Ovary (tissue), 3 donors: ENCODE data around the gene NPAS3.

Experiments
- CTCF ChIP-seq, 3 donors: fragments of 450-650 bp in 2 of 3; fragments of 200-600 bp in 1 of 3; IDR thresholded peaks; one replicate each; pipeline versions ENCODE4 v1.5.1 to v1.8.0; 2016 to 2022; ENCODE audit warnings: antibody characterized with exemption in 3 of 3, mild to moderate bottlenecking in 1 of 3
- EP300 ChIP-seq: sonication (generic); formaldehyde crosslinking; IDR thresholded peaks from one replicate; pipeline ENCODE4 v1.6.1; 2017; ENCODE audit warnings: antibody characterized with exemption
- donor health status: DM: no; HTN: no; CAD: no.

DNA sequence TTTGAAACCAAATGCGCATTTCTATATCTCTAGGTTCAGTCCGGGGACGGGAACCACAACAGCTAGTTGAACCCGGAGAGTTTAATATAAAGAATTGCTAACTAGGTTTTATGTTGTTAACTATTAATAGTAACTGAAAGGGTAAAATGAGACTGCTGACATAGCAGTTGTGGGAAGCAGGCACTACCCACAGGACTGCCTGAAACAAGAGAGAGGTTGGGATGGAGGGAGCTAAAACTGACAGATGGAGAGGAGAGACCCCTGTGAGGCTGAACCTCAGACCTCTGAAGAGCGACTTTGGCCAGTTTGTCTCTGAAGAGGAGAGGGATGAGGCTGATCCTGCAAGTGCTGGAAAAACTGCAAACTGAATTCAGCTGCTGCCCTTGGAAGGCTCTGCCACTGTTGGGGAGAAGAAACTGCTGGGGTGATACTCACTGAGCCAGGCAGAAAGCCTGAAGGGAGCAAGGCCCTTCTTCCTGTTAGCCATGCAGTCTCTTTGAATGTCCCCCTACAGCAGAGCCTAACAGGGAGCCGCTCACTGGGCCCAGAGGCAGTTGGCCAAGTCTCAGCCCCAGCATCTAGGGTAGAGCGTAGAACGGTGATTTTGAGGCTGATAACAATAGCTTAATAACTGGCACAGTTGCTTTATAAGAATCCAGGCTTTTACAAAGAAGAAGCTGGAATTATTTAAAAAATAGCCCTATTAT lies 172.2 kb downstream of the NPAS3 start:
- no peak for TF ChIP-seq CTCF (IDR thresholded peaks at IDR 0.05)
- no peak for TF ChIP-seq EP300
